ENCODE measurements around the gene FAM222B. TPM values are rescaled to one million over a fixed set of nuclear protein-coding genes. Genes with fewer than 3 reads are reported as not detected.

The FAM222B gene
- total and polyA plus RNA-seq, 9 of the 15 experiments (the other 6 are each of a cell fraction or from before 2014, with no cell fraction given) = 4.0 to 34.6 (median 7.5) TPM

DNA sequence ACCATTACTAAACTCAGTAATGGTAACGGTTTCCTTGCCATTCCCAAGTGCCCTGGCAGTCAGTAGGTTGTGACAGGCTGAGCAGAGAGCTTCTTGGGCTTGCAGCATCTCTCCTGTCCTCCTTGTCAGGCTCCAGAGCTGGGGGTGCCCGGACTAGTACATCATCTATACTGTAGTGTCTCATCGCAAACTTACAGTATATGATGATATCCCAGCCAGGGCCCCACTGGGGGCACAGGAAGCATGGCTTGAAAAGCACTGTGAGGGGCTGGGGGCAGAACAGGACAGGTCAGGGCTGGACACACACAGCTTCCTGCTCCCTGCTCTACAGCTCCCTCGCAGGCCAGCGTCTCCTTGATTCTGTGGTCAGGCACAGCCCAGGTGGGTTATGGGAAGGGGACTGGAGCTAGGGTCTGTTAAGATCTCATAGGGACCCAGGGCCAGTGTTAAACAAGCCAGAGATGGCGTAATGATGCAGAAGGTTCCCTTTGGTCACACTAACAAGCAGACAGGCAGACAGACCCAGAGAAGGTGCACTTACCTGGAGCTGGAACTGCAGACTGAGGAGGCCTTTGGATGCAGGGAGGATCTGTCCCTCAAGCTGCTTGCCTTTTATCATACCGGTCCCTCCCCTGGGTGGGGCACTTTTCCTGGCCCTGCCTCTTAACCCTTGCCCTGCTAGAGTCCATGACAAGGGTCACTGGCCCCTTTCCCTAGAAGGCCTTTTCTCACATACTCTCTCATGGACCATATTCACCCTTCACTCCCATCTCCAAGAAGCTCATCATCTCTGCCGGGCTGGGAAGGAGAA is 19.0 kb upstream of the FAM222B start:
- Histone ChIP-seq H3K4me1 (replicated peaks in 1 of 2; ENCODE audit: control insufficient read depth in 2 of 2, insufficient read depth in 2 of 2, low read length in 2 of 2) (peaks cover 51 to 61% of the 10 kb centered on the region in 2 experiments), H3K4me2 (ENCODE audit: insufficient read depth, low read length) (peak overlapping the region; percentile 91), H3K9ac (ENCODE audit: insufficient read depth in 1 of 2, low read depth in 2 of 2, low read length in 2 of 2) (peak overlapping the region; percentile 73 to 90), H3K79me2 (ENCODE audit: control insufficient read depth, insufficient read depth, low read length) (peaks cover 69% of the 10 kb centered on the region), H3K36me3 (ENCODE audit: control insufficient read depth, insufficient read depth, low read length) (peaks cover 38% of the 10 kb centered on the region), H3K27ac (ENCODE audit: extremely low read depth, low read depth, low read length) (peak overlapping the region; percentile 80), H4K20me1 (replicated peaks; ENCODE audit: control insufficient read depth, insufficient read depth, low read length) (no peaks in the 10 kb centered on the region), H3K27me3 (ENCODE audit: control insufficient read depth in 2 of 2, insufficient read depth in 2 of 2, low read length in 2 of 2) (no peaks in the 10 kb centered on the region), H3K4me3 (peak overlapping the region; percentile 49), H3K9me1 (ENCODE audit: control insufficient read depth, insufficient read depth, low read length) (no peaks in the 10 kb centered on the region), H3K9me3 (replicated peaks; ENCODE audit: control insufficient read depth, insufficient read depth, low read depth, low read length) (no peaks in the 10 kb centered on the region), H2AFZ (ENCODE audit: low read depth, low read length) (peak overlapping the region; percentile 10; the same call in 1 of the 2 replicates)
- POLR2A ChIA-PET = interaction anchor here (0.5 to 7.5 kb wide), 19 partner anchors 9 to 632 kb away, joined by 3 to 49 read pairs (median 4); partner anchors contain the start of genes FAM222B and FLOT2
- WGBS (ENCODE audit: insufficient coverage, low coverage, missing lambda C conversion rate) = 3% methylated on average over 8 of the region's 8 CpGs
- DNase-seq (ENCODE audit: extremely low read depth in 1 of 4, low spot score in 3 of 4) (peak; percentile 76 to 95 (median 84)), ATAC-seq (peak; percentile 72), FAIRE-seq (peak; percentile 90)
- in situ Hi-C loops (cut with MboI) (no loop called here), intact Hi-C loops (cut with micrococcal nuclease) (loop anchor here (1.0 to 5.0 kb wide), 3 partner anchors 13 to 134 kb away; partner anchors contain the start of genes DHRS13, NEK8 and TLCD1)
- no TSS peak for BruUV-seq (replicated peaks)
- CTCF ChIA-PET (ENCODE audit: low intra/inter-chr PET ratio) = interaction anchor here (1.1 kb wide), 1 partner anchor 98 kb away, joined by 4 read pairs; no protein-coding TSS in a partner anchor
- TF ChIP-seq CTBP1 (IDR thresholded peaks at IDR 0.05; ENCODE audit: borderline replicate concordance) = peak; percentile 97
- peak in 1 of 2 experiments; percentile 29; a peak in 1 of 4 replicates for TF ChIP-seq KDM1A (IDR thresholded peaks at IDR 0.05)
- TF ChIP-seq POLR2A (conservative IDR thresholded peaks at IDR 0.05) = peak; percentile 98
- 0 out of 2 replicates have a peak, but pooled peaks have one; percentile 11 for TF ChIP-seq MYC (IDR thresholded peaks at IDR 0.05; ENCODE audit: low read depth, low read length)
- no peak for TF ChIP-seq MYC (CRISPR knock-in tag; IDR thresholded peaks at IDR 0.05; ENCODE audit: borderline replicate concordance, low read depth)
- peak; percentile 22; the same call in 1 of the 2 replicates for TF ChIP-seq FOSL1 (tag; conservative IDR thresholded peaks at IDR 0.05)
- TF ChIP-seq, protein P1, sequence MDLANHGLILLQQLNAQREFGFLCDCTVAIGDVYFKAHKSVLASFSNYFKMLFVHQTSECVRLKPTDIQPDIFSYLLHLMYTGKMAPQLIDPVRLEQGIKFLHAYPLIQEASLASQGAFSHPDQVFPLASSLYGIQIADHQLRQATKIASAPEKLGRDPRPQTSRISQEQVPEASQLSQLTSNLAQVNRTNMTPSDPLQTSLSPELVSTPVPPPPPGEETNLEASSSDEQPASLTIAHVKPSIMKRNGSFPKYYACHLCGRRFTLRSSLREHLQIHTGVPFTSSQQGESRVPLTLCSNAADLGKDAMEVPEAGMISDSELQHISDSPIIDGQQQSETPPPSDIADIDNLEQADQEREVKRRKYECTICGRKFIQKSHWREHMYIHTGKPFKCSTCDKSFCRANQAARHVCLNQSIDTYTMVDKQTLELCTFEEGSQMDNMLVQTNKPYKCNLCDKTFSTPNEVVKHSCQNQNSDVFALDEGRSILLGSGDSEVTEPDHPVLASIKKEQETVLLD (IDR thresholded peaks at IDR 0.05) = peak; percentile 64
- TF ChIP-seq, protein P2, sequence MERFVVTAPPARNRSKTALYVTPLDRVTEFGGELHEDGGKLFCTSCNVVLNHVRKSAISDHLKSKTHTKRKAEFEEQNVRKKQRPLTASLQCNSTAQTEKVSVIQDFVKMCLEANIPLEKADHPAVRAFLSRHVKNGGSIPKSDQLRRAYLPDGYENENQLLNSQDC (CRISPR knock-in tag; IDR thresholded peaks at IDR 0.05) = 0 out of 2 replicates have a peak, but pooled peaks have one; percentile 27
- peak; percentile 63; the same call in 1 of the 2 replicates for TF ChIP-seq MBD2 (IDR thresholded peaks at IDR 0.05; ENCODE audit: borderline replicate concordance, low read depth)
- peak; percentile 23; the same call in 1 of the 2 replicates for TF ChIP-seq ZNF75A (CRISPR knock-in tag; IDR thresholded peaks at IDR 0.05)
- TF ChIP-seq RBBP5 (IDR thresholded peaks at IDR 0.05; ENCODE audit: borderline replicate concordance, insufficient read depth, low read length, poor library complexity, severe bottlenecking) = peak; percentile 26
- TF ChIP-seq, protein P3, sequence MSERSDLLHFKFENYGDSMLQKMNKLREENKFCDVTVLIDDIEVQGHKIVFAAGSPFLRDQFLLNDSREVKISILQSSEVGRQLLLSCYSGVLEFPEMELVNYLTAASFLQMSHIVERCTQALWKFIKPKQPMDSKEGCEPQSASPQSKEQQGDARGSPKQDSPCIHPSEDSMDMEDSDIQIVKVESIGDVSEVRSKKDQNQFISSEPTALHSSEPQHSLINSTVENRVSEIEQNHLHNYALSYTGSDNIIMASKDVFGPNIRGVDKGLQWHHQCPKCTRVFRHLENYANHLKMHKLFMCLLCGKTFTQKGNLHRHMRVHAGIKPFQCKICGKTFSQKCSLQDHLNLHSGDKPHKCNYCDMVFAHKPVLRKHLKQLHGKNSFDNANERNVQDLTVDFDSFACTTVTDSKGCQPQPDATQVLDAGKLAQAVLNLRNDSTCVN (CRISPR knock-in tag; IDR thresholded peaks at IDR 0.05) = peak; percentile 31; the same call in 1 of the 2 replicates
- TF ChIP-seq NR2C1 (IDR thresholded peaks at IDR 0.05) = peak; percentile 85
- TF ChIP-seq NR2C1 (tag; IDR thresholded peaks at IDR 0.05) = peak; percentile 52
- 0 out of 2 replicates have a peak, but pooled peaks have one; percentile 19 for TF ChIP-seq KDM2B (CRISPR knock-in tag; IDR thresholded peaks at IDR 0.05)
- TF ChIP-seq NR2C2 (CRISPR knock-in tag; IDR thresholded peaks at IDR 0.05) = no peak
- peak; percentile 54; the same call in 1 of the 2 replicates for TF ChIP-seq NR2C2 (tag; IDR thresholded peaks at IDR 0.05)
- TF ChIP-seq, protein P4, sequence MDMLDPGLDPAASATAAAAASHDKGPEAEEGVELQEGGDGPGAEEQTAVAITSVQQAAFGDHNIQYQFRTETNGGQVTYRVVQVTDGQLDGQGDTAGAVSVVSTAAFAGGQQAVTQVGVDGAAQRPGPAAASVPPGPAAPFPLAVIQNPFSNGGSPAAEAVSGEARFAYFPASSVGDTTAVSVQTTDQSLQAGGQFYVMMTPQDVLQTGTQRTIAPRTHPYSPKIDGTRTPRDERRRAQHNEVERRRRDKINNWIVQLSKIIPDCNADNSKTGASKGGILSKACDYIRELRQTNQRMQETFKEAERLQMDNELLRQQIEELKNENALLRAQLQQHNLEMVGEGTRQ (CRISPR knock-in tag; IDR thresholded peaks at IDR 0.05) = no peak
- peak; percentile 58 for TF ChIP-seq BRD9 (IDR thresholded peaks at IDR 0.05; ENCODE audit: low read depth, partially characterized antibody)

All from K562 (cell line).